Measurements from ENCODE around the gene MRPS15. TPM values are rescaled to one million over a fixed set of nuclear protein-coding genes. Genes with fewer than 3 reads are reported as not detected.

Gene MRPS15
- total and polyA plus RNA-seq, 4 donors: 41.8 to 95.0 (median 59.8) TPM

- Histone ChIP-seq H3K4me1 (ENCODE audit: control insufficient read depth in 4 of 4, insufficient read depth in 4 of 4, low read length in 3 of 4) (no peaks in the 10 kb centered on the region), H3K9ac (ENCODE audit: low read depth in 1 of 2, low read length in 2 of 2) (no peak overlapping the region), H3K27ac (ENCODE audit: low read depth in 1 of 2, low read length in 2 of 2) (no peak overlapping the region), H3K9me3 (ENCODE audit: control insufficient read depth in 4 of 4, low read length in 3 of 4) (no peaks in the 10 kb centered on the region), H3K27me3 (ENCODE audit: control insufficient read depth in 4 of 4, insufficient read depth in 4 of 4, low read length in 3 of 4) (no peaks in the 10 kb centered on the region), H3K4me3 (ENCODE audit: low read depth in 1 of 3, low read length in 3 of 3) (no peak overlapping the region), H3K36me3 (ENCODE audit: control insufficient read depth in 4 of 4, insufficient read depth in 3 of 4, low read depth in 1 of 4, low read length in 3 of 4) (no peaks in the 10 kb centered on the region)
- no peak for TF ChIP-seq RXRA (IDR thresholded peaks at IDR 0.05)
- TF ChIP-seq, protein P1, sequence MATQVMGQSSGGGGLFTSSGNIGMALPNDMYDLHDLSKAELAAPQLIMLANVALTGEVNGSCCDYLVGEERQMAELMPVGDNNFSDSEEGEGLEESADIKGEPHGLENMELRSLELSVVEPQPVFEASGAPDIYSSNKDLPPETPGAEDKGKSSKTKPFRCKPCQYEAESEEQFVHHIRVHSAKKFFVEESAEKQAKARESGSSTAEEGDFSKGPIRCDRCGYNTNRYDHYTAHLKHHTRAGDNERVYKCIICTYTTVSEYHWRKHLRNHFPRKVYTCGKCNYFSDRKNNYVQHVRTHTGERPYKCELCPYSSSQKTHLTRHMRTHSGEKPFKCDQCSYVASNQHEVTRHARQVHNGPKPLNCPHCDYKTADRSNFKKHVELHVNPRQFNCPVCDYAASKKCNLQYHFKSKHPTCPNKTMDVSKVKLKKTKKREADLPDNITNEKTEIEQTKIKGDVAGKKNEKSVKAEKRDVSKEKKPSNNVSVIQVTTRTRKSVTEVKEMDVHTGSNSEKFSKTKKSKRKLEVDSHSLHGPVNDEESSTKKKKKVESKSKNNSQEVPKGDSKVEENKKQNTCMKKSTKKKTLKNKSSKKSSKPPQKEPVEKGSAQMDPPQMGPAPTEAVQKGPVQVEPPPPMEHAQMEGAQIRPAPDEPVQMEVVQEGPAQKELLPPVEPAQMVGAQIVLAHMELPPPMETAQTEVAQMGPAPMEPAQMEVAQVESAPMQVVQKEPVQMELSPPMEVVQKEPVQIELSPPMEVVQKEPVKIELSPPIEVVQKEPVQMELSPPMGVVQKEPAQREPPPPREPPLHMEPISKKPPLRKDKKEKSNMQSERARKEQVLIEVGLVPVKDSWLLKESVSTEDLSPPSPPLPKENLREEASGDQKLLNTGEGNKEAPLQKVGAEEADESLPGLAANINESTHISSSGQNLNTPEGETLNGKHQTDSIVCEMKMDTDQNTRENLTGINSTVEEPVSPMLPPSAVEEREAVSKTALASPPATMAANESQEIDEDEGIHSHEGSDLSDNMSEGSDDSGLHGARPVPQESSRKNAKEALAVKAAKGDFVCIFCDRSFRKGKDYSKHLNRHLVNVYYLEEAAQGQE (IDR thresholded peaks at IDR 0.05): no peak
- no peak for TF ChIP-seq EGR1 (IDR thresholded peaks at IDR 0.05; ENCODE audit: low read depth in 2 of 2)
- TF ChIP-seq ZBTB33 (IDR thresholded peaks at IDR 0.05): no peak
- no peak for TF ChIP-seq HNF4A (conservative IDR thresholded peaks at IDR 0.05)
- TF ChIP-seq NR2F2 (IDR thresholded peaks at IDR 0.05): no peak
- TF ChIP-seq MAX (IDR thresholded peaks at IDR 0.05): no peak
- no peak for TF ChIP-seq SP1 (IDR thresholded peaks at IDR 0.05)
- no peak for TF ChIP-seq RAD21 (IDR thresholded peaks at IDR 0.05)
- no peak for TF ChIP-seq CTCF (IDR thresholded peaks at IDR 0.05; ENCODE audit: low read depth, low read length, missing input control)
- WGBS: 66% methylated on average over 4 of the region's 4 CpGs
- DNase-seq (ENCODE audit: low spot score): no peak
Observed at GRCh38 chr1:36432616-36433015, 31.6 kb downstream of the MRPS15 start.

DNA sequence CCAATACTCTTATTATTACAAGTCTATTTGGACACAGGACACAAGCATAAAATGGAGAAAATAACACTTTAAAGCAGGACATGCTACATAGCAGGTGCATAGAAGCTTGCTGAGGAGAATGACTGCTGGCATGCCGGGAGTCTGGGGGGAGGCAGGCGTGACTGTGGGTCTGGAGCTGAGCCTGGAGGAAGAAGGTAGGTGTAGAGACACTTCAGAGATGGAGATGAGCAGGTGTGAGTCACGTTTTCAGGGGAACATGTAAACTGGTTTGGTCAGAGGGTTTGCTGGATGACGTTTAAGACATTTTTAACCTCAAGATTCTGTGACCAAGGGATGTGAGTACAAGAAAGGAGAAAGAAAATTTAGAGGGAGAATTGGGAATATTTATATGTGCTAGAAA lies 38.4 kb downstream of the MRPS15 start:
- WGBS: 85% methylated on average over 4 of the region's 4 CpGs
- TF ChIP-seq HNF4A (conservative IDR thresholded peaks at IDR 0.05) (no peak), RAD21 (IDR thresholded peaks at IDR 0.05) (no peak), FOXA2 (IDR thresholded peaks at IDR 0.05) (no peak), JUND (IDR thresholded peaks at IDR 0.05) (no peak), ATF3 (IDR thresholded peaks at IDR 0.05) (no peak), SP1 (IDR thresholded peaks at IDR 0.05) (no peak), EGR1 (IDR thresholded peaks at IDR 0.05; ENCODE audit: low read depth in 2 of 2) (no peak), GABPA (IDR thresholded peaks at IDR 0.05 in 1 of 2, conservative IDR thresholded peaks at IDR 0.05 in 1 of 2) (no peak), RXRA (IDR thresholded peaks at IDR 0.05) (no peak), HNF4G (IDR thresholded peaks at IDR 0.05) (no peak), NR2F2 (IDR thresholded peaks at IDR 0.05) (no peak), CTCF (IDR thresholded peaks at IDR 0.05; ENCODE audit: low read depth, low read length, missing input control) (no peak), FOXA1 (IDR thresholded peaks at IDR 0.05) (no peak)
- TF ChIP-seq, protein P1 (IDR thresholded peaks at IDR 0.05): no peak

More for the DNA sequence above, 38.4 kb downstream of the MRPS15 start:
- no peaks in the 10 kb centered on the region for H3K9me3 ChIP-seq (ENCODE audit: control insufficient read depth in 4 of 4, low read length in 3 of 4)
- H3K27me3 ChIP-seq (ENCODE audit: control insufficient read depth in 4 of 4, insufficient read depth in 4 of 4, low read length in 3 of 4): no peaks in the 10 kb centered on the region
- DNase-seq (ENCODE audit: low spot score): no peak
- H3K9ac ChIP-seq (ENCODE audit: low read depth in 1 of 2, low read length in 2 of 2): no peak overlapping the region
- peaks cover 0 to 2% (median under 1%) of the 10 kb centered on the region in 4 donors for H3K36me3 ChIP-seq (ENCODE audit: control insufficient read depth in 4 of 4, insufficient read depth in 3 of 4, low read depth in 1 of 4, low read length in 3 of 4)
- no peak overlapping the region for H3K27ac ChIP-seq (ENCODE audit: low read depth in 1 of 2, low read length in 2 of 2)
- H3K4me1 ChIP-seq (ENCODE audit: control insufficient read depth in 4 of 4, insufficient read depth in 4 of 4, low read length in 3 of 4): peaks cover 0 to under 1% (median 0%) of the 10 kb centered on the region in 4 donors
- H3K4me3 ChIP-seq (ENCODE audit: low read depth in 1 of 3, low read length in 3 of 3): no peak overlapping the region
